Fibroblast of lung (primary cell): ENCODE measurements around the gene RPLP2. TPM values are rescaled to one million over a fixed set of nuclear protein-coding genes. Genes with fewer than 3 reads are reported as not detected.

Experiments used
- DNase-seq, 2 donors: peaks; one replicate each; pipeline versions ENCODE4 v3.0.0 to v3.0.0-alpha.2; 2010; ENCODE audit warnings: low read depth in 2 of 2
- H2AFZ ChIP-seq: 2 replicates; pipeline ENCODE4 v1.5.1; 2012; ENCODE audit warnings: low read length, control low read depth, inconsistent platforms
- H3K27ac ChIP-seq: 2 replicates; pipeline ENCODE4 v1.5.1; 2011; ENCODE audit warnings: low read length, control low read depth; ENCODE audit not compliant: insufficient read depth
- H3K27me3 ChIP-seq: 2 replicates; pipeline ENCODE4 v1.5.1; 2011; ENCODE audit warnings: mild to moderate bottlenecking, low read length; ENCODE audit not compliant: control insufficient read depth, insufficient read depth
- H3K36me3 ChIP-seq: 2 replicates; pipeline ENCODE4 v1.5.1; 2011; ENCODE audit warnings: low read length; ENCODE audit not compliant: control insufficient read depth, insufficient read depth
- H3K4me1 ChIP-seq: 2 replicates; pipeline ENCODE4 v1.5.1; 2011; ENCODE audit warnings: low read length; ENCODE audit not compliant: control insufficient read depth, insufficient read depth; ENCODE audit errors: extremely low read depth
- H3K4me2 ChIP-seq: 2 replicates; pipeline ENCODE4 v1.5.1; 2011; ENCODE audit warnings: low read length, control low read depth; ENCODE audit not compliant: insufficient read depth; ENCODE audit errors: extremely low read depth
- H3K4me3 ChIP-seq, 4 experiments: fragments of 200-600 bp in 1 of 4; sonication (generic) in 1 of 4; replicated peaks in 1 of 4; 2 replicates each; pipeline ENCODE4 v1.5.1; 2011 to 2016; ENCODE audit warnings: low read length in 4 of 4, low read depth in 3 of 4, mild to moderate bottlenecking in 3 of 4, control low read depth in 2 of 4, inconsistent platforms in 1 of 4, mixed read lengths in 1 of 4; ENCODE audit not compliant: insufficient read depth in 1 of 4; ENCODE audit errors: control extremely low read depth in 1 of 4
- H3K79me2 ChIP-seq: 2 replicates; pipeline ENCODE4 v1.5.1; 2012; ENCODE audit warnings: mild to moderate bottlenecking, low read length, inconsistent platforms; ENCODE audit not compliant: control insufficient read depth, insufficient read depth
- H3K9ac ChIP-seq: 2 replicates; pipeline ENCODE4 v1.5.1; 2011; ENCODE audit warnings: mild to moderate bottlenecking, low read length, control low read depth; ENCODE audit not compliant: insufficient read depth
- H3K9me3 ChIP-seq: 2 replicates; pipeline ENCODE4 v1.5.1; 2012; ENCODE audit warnings: low read depth, low read length; ENCODE audit not compliant: control insufficient read depth, insufficient read depth
- H4K20me1 ChIP-seq: 2 replicates; pipeline ENCODE4 v1.5.1; 2011; ENCODE audit warnings: low read length; ENCODE audit not compliant: control insufficient read depth, insufficient read depth; ENCODE audit errors: extremely low read depth
- EZH2 ChIP-seq: IDR thresholded peaks from 2 replicates; pipeline ENCODE4 v1.5.1; 2012; ENCODE audit warnings: low read length, control low read depth, mild to moderate bottlenecking; ENCODE audit errors: missing control alignments
- polyA plus RNA-seq, 2 donors: library from polyadenylated mRNA; depleted of rRNA in 1 of 2; stranded (reverse) in 1 of 2; unstranded in 1 of 2; fragments of >200 nt; gene quantifications; 2 replicates each; pipeline ENCODE4 v1.2.1, GENCODE V29; 2011 to 2012; ENCODE audit warnings: missing spikeins in 1 of 2
- total RNA-seq: library from RNA; depleted of rRNA; stranded (reverse); fragments of >200 nt; gene quantifications from 2 replicates; pipeline ENCODE4 v1.2.1, GENCODE V29; 2014
- TF ChIP-seq, protein P1 (sequence below), 2 donors: IDR thresholded peaks in 1 of 2; conservative IDR thresholded peaks in 1 of 2; 1 replicate in 1 of 2; 2 replicates in 1 of 2; pipeline ENCODE4 v1.5.1; 2011 to 2012; ENCODE audit warnings: low read length in 2 of 2, control low read depth in 1 of 2, inconsistent platforms in 1 of 2, low read depth in 1 of 2, mild to moderate bottlenecking in 1 of 2

RPLP2 gene
- total and polyA plus RNA-seq, 2 donors (not counting 1 experiment from before 2014, with no cell fraction given), result 294 to 741 TPM

DNA sequence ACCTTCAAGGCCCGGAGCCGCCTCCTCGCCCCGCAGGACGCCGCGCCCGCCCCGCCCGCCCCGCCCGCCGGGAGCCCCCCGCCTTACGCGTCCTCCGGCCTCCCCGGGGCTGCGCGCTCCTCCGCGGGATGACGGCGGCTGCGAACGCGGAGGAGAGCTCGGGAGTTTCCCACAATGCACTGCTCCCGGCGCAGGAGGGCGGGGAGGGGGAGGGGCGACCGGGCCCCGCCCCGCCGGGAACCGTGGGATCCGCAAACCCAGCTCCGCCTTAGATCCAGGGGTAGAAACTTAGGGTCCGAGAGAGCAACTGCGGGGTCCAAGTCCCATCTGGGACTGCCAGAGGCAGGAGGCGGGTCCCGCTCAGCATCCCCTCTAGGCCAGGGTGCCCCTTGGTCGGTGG lies 19.8 kb upstream of the RPLP2 start, which contains the start of gene CEND1:
Gene CEND1, minus strand, starts transcription at position 148 of the 400 bp plus-strand sequence. CDS start 1,514 bp downstream, outside the sequence.
- H3K27ac ChIP-seq, result no peak within 1 kb of the TSS
- peak; percentile 34 to 56 for DNase-seq
- H3K9ac ChIP-seq, result no peak within 1 kb of the TSS
- no peak within 1 kb of the TSS for H2AFZ ChIP-seq
- TF ChIP-seq EZH2, result no peak
- TF ChIP-seq, protein P1, sequence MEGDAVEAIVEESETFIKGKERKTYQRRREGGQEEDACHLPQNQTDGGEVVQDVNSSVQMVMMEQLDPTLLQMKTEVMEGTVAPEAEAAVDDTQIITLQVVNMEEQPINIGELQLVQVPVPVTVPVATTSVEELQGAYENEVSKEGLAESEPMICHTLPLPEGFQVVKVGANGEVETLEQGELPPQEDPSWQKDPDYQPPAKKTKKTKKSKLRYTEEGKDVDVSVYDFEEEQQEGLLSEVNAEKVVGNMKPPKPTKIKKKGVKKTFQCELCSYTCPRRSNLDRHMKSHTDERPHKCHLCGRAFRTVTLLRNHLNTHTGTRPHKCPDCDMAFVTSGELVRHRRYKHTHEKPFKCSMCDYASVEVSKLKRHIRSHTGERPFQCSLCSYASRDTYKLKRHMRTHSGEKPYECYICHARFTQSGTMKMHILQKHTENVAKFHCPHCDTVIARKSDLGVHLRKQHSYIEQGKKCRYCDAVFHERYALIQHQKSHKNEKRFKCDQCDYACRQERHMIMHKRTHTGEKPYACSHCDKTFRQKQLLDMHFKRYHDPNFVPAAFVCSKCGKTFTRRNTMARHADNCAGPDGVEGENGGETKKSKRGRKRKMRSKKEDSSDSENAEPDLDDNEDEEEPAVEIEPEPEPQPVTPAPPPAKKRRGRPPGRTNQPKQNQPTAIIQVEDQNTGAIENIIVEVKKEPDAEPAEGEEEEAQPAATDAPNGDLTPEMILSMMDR (conservative IDR thresholded peaks at IDR 0.05 in 1 of 2, IDR thresholded peaks at IDR 0.05 in 1 of 2; ENCODE audit: low read depth in 1 of 2, low read length in 2 of 2), result no peak
- no peaks in the 10 kb centered on the region for H3K27me3 ChIP-seq
- peaks cover 13% of the 10 kb centered on the region for H3K36me3 ChIP-seq
- H3K79me2 ChIP-seq, result peaks cover 4% of the 10 kb centered on the region
- H3K4me3 ChIP-seq, result peak within 1 kb of the TSS in 2 of 4 experiments; percentile 36 to 51
- H4K20me1 ChIP-seq, result no peaks in the 10 kb centered on the region
- no peaks in the 10 kb centered on the region for H3K4me1 ChIP-seq
- no peaks in the 10 kb centered on the region for H3K9me3 ChIP-seq
- H3K4me2 ChIP-seq, result peak within 1 kb of the TSS; percentile 49

GRCh38 chr11:790721-791564 lies 18.8 kb upstream of the RPLP2 start:
- H4K20me1 ChIP-seq, result no peaks in the 10 kb centered on the region
- no peaks in the 10 kb centered on the region for H3K9me3 ChIP-seq
- DNase-seq, result peak; percentile 26 to 47

More at GRCh38 chr11:790721-791564, 18.8 kb upstream of the RPLP2 start:
- TF ChIP-seq, protein P1 (conservative IDR thresholded peaks at IDR 0.05 in 1 of 2, IDR thresholded peaks at IDR 0.05 in 1 of 2; ENCODE audit: low read depth in 1 of 2, low read length in 2 of 2), result no peak
- no peak for TF ChIP-seq EZH2
- H3K27me3 ChIP-seq, result no peaks in the 10 kb centered on the region
- H2AFZ ChIP-seq, result no peak overlapping the region
- peaks cover 13% of the 10 kb centered on the region for H3K79me2 ChIP-seq
- no peak overlapping the region for H3K4me2 ChIP-seq
- H3K36me3 ChIP-seq, result peaks cover 13% of the 10 kb centered on the region
- H3K4me1 ChIP-seq, result no peaks in the 10 kb centered on the region
- H3K27ac ChIP-seq, result no peak overlapping the region
- no peak overlapping the region for H3K9ac ChIP-seq
- H3K4me3 ChIP-seq, result no peak overlapping the region
